GM12878 (cell line): Measurements from ENCODE around the gene SEPTIN5. TPM values are rescaled to one million over a fixed set of nuclear protein-coding genes. Genes with fewer than 3 reads are reported as not detected.

Source experiments
- ATAC-seq: fragments of 200-7000 bp; cut with Tn5 transposase; 3 replicates; pipeline ENCODE4 v1.9.1; 2020; ENCODE audit warnings: mild to moderate bottlenecking, moderate library complexity
- BruUV-seq: library from RNA; stranded (reverse); fragments of 400-500 nt; replicated peaks from 2 replicates; lab custom pipeline; 2021; lab: Mats Ljungman, UMichigan
- CTCF ChIA-PET: fragments of 300-600 bp; sonication (Branson Sonifier 250); formaldehyde crosslinking; extraction: SDS; loops from one replicate; lab custom pipeline; 2021; ENCODE audit warnings: inconsistent platforms; lab: Yijun Ruan, JAX
- POLR2A ChIA-PET: fragments of 350-600 bp; formaldehyde crosslinking; extraction: SDS; loops from one replicate; lab custom pipeline; 2021; ENCODE audit warnings: inconsistent platforms; lab: Charles Lee
- RAD21 ChIA-PET: fragments of 300-600 bp; sonication (Branson Sonifier 250); formaldehyde crosslinking; loops from one replicate; lab custom pipeline; 2023; ENCODE audit warnings: antibody characterized with exemption; ENCODE audit not compliant: unreplicated experiment; lab: Charles Lee
- SMC1A ChIA-PET: fragments of 300-600 bp; sonication (Branson Sonifier 250); formaldehyde crosslinking; loops from one replicate; lab custom pipeline; 2023; ENCODE audit not compliant: unreplicated experiment, uncharacterized antibody; lab: Charles Lee
- DNase-seq: peaks from one replicate; pipeline ENCODE4 v3.0.0-alpha.2; 2011; ENCODE audit warnings: low read depth, low spot score
- FAIRE-seq: peaks from 3 replicates; lab custom pipeline; 2011; peaks lifted over from hg19 to GRCh38; lab: Jason Lieb, UNC
- H2AFZ ChIP-seq: 2 replicates; pipeline ENCODE4 v1.6.0; 2011; ENCODE audit warnings: low read depth, low read length, control low read depth; ENCODE audit not compliant: control insufficient read depth
- H3K27ac ChIP-seq: 2 replicates; pipeline ENCODE4 v1.5.1; 2011; ENCODE audit warnings: control low read depth; ENCODE audit not compliant: control insufficient read depth, insufficient read depth
- H3K27me3 ChIP-seq, 2 experiments: replicated peaks in 1 of 2; 2 replicates each; pipeline versions ENCODE4 v1.6.0 to v1.6.1; 2011; ENCODE audit warnings: low read length in 1 of 2; ENCODE audit not compliant: control insufficient read depth in 2 of 2, insufficient read depth in 2 of 2
- H3K36me3 ChIP-seq, 2 experiments: 2 replicates each; pipeline ENCODE4 v1.5.1; 2011; ENCODE audit warnings: low read length in 1 of 2; ENCODE audit not compliant: control insufficient read depth in 2 of 2, insufficient read depth in 2 of 2
- H3K4me1 ChIP-seq: 2 replicates; pipeline ENCODE4 v1.6.1; 2011; ENCODE audit warnings: mild to moderate bottlenecking, low read length, moderate library complexity, mixed read lengths; ENCODE audit not compliant: control insufficient read depth, insufficient read depth
- H3K4me2 ChIP-seq: 2 replicates; pipeline ENCODE4 v1.6.0; 2011; ENCODE audit warnings: control low read depth; ENCODE audit not compliant: control insufficient read depth, insufficient read depth
- H3K4me3 ChIP-seq: fragments of 200-600 bp; sonication (generic); 2 replicates; pipeline ENCODE4 v1.5.1; 2016
- H3K79me2 ChIP-seq: 2 replicates; pipeline ENCODE4 v1.6.0; 2011; ENCODE audit warnings: low read length; ENCODE audit not compliant: control insufficient read depth, insufficient read depth
- H3K9ac ChIP-seq: 2 replicates; pipeline ENCODE4 v1.8.0; 2011; ENCODE audit warnings: low read length, control low read depth, mixed read lengths; ENCODE audit not compliant: control insufficient read depth, insufficient read depth
- H3K9me3 ChIP-seq: replicated peaks from 3 replicates; pipeline ENCODE4 v1.5.1; 2011; ENCODE audit warnings: mild to moderate bottlenecking, low read length; ENCODE audit not compliant: control insufficient read depth, insufficient read depth
- H4K20me1 ChIP-seq: 2 replicates; pipeline ENCODE4 v1.6.0; 2011; ENCODE audit not compliant: control insufficient read depth, insufficient read depth
- BMI1 ChIP-seq: fragments of 450-650 bp; IDR thresholded peaks from 2 replicates; pipeline ENCODE4 v1.6.1; 2016; ENCODE audit warnings: mild to moderate bottlenecking, moderate library complexity, borderline replicate concordance
- EGR1 ChIP-seq, 2 experiments: IDR thresholded peaks; 1 replicate in 1 of 2; 2 replicates in 1 of 2; pipeline ENCODE4 v1.6.1; 2011 to 2012; ENCODE audit warnings: low read depth in 2 of 2, low read length in 2 of 2, borderline replicate concordance in 1 of 2, mild to moderate bottlenecking in 1 of 2, moderate library complexity in 1 of 2
- JUNB ChIP-seq: IDR thresholded peaks from 2 replicates; pipeline ENCODE4 v1.6.1; 2016; ENCODE audit warnings: antibody characterized with exemption, mild to moderate bottlenecking
- PML ChIP-seq: IDR thresholded peaks from 2 replicates; pipeline ENCODE4 v1.6.1; 2012; ENCODE audit warnings: low read length, inconsistent platforms
- RCOR1 ChIP-seq: conservative IDR thresholded peaks from 2 replicates; pipeline ENCODE4 v1.6.1; 2012; ENCODE audit warnings: low read depth, low read length, improper control_type of control experiment
- TCF12 ChIP-seq: IDR thresholded peaks from 2 replicates; pipeline ENCODE4 v1.6.1; 2011; ENCODE audit warnings: low read depth, mild to moderate bottlenecking, low read length
- ZNF207 ChIP-seq: fragments of 450-650 bp; IDR thresholded peaks from 2 replicates; pipeline ENCODE4 v1.6.1; 2014; ENCODE audit warnings: antibody characterized with exemption, mild to moderate bottlenecking, borderline replicate concordance
- WGBS: methylation state at CpG from one replicate; pipeline ENCODE4 v1.1.6; 2016; ENCODE audit warnings: low lambda C conversion rate; ENCODE audit not compliant: insufficient replicate concordance, insufficient coverage; ENCODE audit errors: missing lambda C conversion rate; 5-methylcytosine and 5-hydroxymethylcytosine counted together
- in situ Hi-C: fragments of 300-500 bp; cut with MboI; formaldehyde crosslinking; loops from 9 replicates; pipeline ENCODE4 v1.14.3; 2018; ENCODE audit warnings: mixed read lengths
- intact Hi-C: fragments of 100-400 bp; cut with micrococcal nuclease; formaldehyde crosslinking; loops from one replicate; pipeline ENCODE4 v1.14.2; 2022; ENCODE audit not compliant: unreplicated experiment
- polyA plus RNA-seq, 11 experiments: library from polyadenylated mRNA; depleted of rRNA in 4 of 11; unstranded in 6 of 11; stranded (reverse) in 5 of 11; fragments of >200 nt; fragmentation: Nextera tagmentation in 4 of 11; fragmentation: Illumina TruSeq in 1 of 11; extraction: Ambion mirVana in 4 of 11; extraction: Trizol in 1 of 11; gene quantifications; 1 replicate in 1 of 11; 2 replicates in 10 of 11; pipeline versions ENCODE4 v1.2.1 to v1.2.3, GENCODE V29; 2011 to 2016; ENCODE audit warnings: inconsistent platforms in 2 of 11, missing spikeins in 2 of 11, low read depth in 1 of 11
- total RNA-seq, 4 experiments: library from RNA; depleted of rRNA in 3 of 4; stranded (reverse); fragments of >200 nt in 3 of 4; fragmentation: Illumina TruSeq in 1 of 4; extraction: Trizol in 1 of 4; gene quantifications; 2 replicates each; pipeline versions ENCODE4 v1.2.1 to v1.2.3, GENCODE V29; 2013 to 2021

The SEPTIN5 gene
- total and polyA plus RNA-seq, 10 of the 15 experiments (the other 5 are each of a cell fraction or from before 2014, with no cell fraction given): 0.13 to 1.1 (median 0.34) TPM; not detected in 5

- Histone ChIP-seq H3K4me2 (no peak overlapping the region), H3K9me3 (no peaks in the 10 kb centered on the region), H3K4me3 (no peak overlapping the region), H3K79me2 (no peaks in the 10 kb centered on the region), H3K27me3 (peaks cover 0 to 16% of the 10 kb centered on the region in 2 experiments; a peak in 3 of 4 replicates), H4K20me1 (no peaks in the 10 kb centered on the region; the same call in 1 of the 2 replicates), H3K4me1 (peaks cover 9% of the 10 kb centered on the region), H2AFZ (no peak overlapping the region), H3K27ac (no peak overlapping the region), H3K9ac (no peak overlapping the region), H3K36me3 (no peaks in the 10 kb centered on the region)
- in situ Hi-C loops: no loop called here
- no peak for DNase-seq
- POLR2A ChIA-PET: interaction anchor here (0.6 kb wide), 1 partner anchor 645 kb away, joined by 3 read pairs; no protein-coding TSS in a partner anchor
- SMC1A ChIA-PET: no interaction called here
- intact Hi-C loops: no loop called here
- TF ChIP-seq ZNF207 (no peak), JUNB (no peak), TCF12 (no peak), EGR1 (IDR thresholded peaks at IDR 0.05; ENCODE audit: borderline replicate concordance in 1 of 2, low read depth in 2 of 2, low read length in 2 of 2) (no peak), BMI1 (no peak), RCOR1 (no peak)
- no peak for ATAC-seq
- 43% methylated on average over 12 of the region's 12 CpGs for WGBS
- RAD21 ChIA-PET: no interaction called here
- no peak for FAIRE-seq
- no TSS peak for BruUV-seq
- CTCF ChIA-PET: no interaction called here
Measured at GRCh38 chr22:19769393-19769715, 55.1 kb downstream of the SEPTIN5 start.

DNA sequence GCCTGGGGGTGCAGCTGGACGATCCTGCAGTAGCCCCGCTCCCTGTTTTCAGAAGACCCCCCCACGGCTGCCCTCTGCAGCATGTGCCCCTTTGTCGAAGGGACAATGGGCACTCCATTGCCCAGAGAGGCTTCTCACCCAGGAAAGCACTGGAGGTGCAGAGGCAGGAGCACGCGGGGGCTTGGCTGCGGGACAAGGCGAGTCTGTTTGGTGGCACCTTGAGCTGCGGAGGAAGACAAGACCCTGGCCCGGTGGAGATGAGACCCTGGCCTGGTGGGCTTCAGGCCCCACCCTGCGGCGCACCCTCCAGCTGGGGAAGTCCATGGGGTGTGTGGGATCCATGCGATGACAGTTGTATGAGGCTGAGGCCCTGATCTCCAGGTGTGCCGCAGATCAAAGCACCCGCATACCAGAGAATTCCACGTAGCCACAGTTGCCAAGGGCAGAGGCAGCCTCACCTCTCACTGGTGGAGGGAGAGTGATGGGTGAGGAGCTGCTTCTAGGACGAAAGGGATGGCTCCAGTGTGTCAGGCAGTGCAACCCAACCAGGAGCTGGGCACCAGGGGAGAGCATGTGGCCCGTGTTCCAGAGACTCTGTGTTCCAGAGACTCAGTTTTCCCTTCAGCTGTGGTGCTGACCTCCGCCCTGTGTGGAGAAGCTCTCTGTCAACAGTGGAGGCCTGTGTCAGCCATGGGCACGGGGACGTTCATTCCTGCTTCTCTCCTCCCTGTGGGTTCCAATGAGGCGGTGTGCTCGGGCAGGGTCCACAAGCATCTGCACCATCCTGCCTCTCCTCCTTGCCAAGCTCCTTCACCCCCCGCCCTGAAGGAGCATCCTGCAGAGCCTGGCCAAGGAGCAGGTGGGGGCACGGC is 56.3 kb downstream of the SEPTIN5 start:
- Histone ChIP-seq H3K79me2 (no peaks in the 10 kb centered on the region), H3K4me3 (no peak overlapping the region), H3K4me2 (no peak overlapping the region), H4K20me1 (no peaks in the 10 kb centered on the region; the same call in 1 of the 2 replicates), H3K4me1 (peaks cover 9% of the 10 kb centered on the region), H3K27me3 (peaks cover 0 to 7% of the 10 kb centered on the region in 2 experiments; a peak in 3 of 4 replicates), H3K9ac (no peak overlapping the region), H3K36me3 (no peaks in the 10 kb centered on the region), H2AFZ (no peak overlapping the region), H3K27ac (no peak overlapping the region), H3K9me3 (no peaks in the 10 kb centered on the region)
- WGBS: 46% methylated on average over 25 of the region's 25 CpGs
- DNase-seq (no peak), ATAC-seq (no peak), FAIRE-seq (no peak)
- ChIA-PET POLR2A (interaction anchor here (0.5 kb wide), 1 partner anchor 443 kb away, joined by 4 read pairs; no protein-coding TSS in a partner anchor), RAD21 (no interaction called here), CTCF (interaction anchor here (1.0 to 1.2 kb wide), 2 partner anchors 140 to 178 kb away, joined by 3 to 4 read pairs; no protein-coding TSS in a partner anchor), SMC1A (no interaction called here)
- in situ Hi-C loops: no loop called here
- intact Hi-C loops: no loop called here
- no TSS peak for BruUV-seq
- TF ChIP-seq PML: no peak
- no peak for TF ChIP-seq ZNF207
